ENCODE data around the gene SLC12A7. TPM values are rescaled to one million over a fixed set of nuclear protein-coding genes. Genes with fewer than 3 reads are reported as not detected.

The SLC12A7 gene
- total RNA-seq (2014; rRNA removed) (48.2 and 58.3 TPM in 2 replicates), Bru-seq, nascent RNA (percentile 57 among the genes with signal in this experiment), BruChase-seq, experiment 1, labeled RNA remaining after a 6-hour chase (percentile 73 among the genes with signal in this experiment), BruChase-seq, experiment 2, labeled RNA remaining after a 2-hour chase (percentile 67 among the genes with signal in this experiment)
- long read RNA-seq, full-length matches to known transcripts = 26 of 117 reads
- long read RNA-seq, partial matches to known transcripts = 82 of 117 reads
- long read RNA-seq, other reads (novel, unspliced or antisense) = 9 of 117 reads

- H3K36me3 ChIP-seq (ENCODE audit: low read depth, low read length) = no peaks in the 10 kb centered on the region; the same call in 1 of the 2 replicates
- DNase-seq (peak; percentile 77), ATAC-seq (peak; percentile 60)
- H3K4me2 ChIP-seq (ENCODE audit: low read length) = peak within 1 kb of the TSS; percentile 99
- peak within 1 kb of the TSS; percentile 88 for H3K9ac ChIP-seq (ENCODE audit: low read length)
- ChIA-PET POLR2A (ENCODE audit: unreplicated experiment) (no interaction called here), CTCF (no interaction called here)
- TF ChIP-seq EZH2 (IDR thresholded peaks at IDR 0.05; ENCODE audit: low read length, unreplicated experiment) = no peak
- TF ChIP-seq, protein P1, sequence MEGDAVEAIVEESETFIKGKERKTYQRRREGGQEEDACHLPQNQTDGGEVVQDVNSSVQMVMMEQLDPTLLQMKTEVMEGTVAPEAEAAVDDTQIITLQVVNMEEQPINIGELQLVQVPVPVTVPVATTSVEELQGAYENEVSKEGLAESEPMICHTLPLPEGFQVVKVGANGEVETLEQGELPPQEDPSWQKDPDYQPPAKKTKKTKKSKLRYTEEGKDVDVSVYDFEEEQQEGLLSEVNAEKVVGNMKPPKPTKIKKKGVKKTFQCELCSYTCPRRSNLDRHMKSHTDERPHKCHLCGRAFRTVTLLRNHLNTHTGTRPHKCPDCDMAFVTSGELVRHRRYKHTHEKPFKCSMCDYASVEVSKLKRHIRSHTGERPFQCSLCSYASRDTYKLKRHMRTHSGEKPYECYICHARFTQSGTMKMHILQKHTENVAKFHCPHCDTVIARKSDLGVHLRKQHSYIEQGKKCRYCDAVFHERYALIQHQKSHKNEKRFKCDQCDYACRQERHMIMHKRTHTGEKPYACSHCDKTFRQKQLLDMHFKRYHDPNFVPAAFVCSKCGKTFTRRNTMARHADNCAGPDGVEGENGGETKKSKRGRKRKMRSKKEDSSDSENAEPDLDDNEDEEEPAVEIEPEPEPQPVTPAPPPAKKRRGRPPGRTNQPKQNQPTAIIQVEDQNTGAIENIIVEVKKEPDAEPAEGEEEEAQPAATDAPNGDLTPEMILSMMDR (conservative IDR thresholded peaks at IDR 0.05; ENCODE audit: low read depth, low read length) = no peak
- TF ChIP-seq EZH2phosphoT487 (IDR thresholded peaks at IDR 0.05; ENCODE audit: borderline replicate concordance, low read length) = no peak
- no TSS peak for BruUV-seq (replicated peaks)
- no peaks in the 10 kb centered on the region for H3K9me2 ChIP-seq (replicated peaks; ENCODE audit: low read length)
- intact Hi-C loops (cut with micrococcal nuclease) = loop anchor here (2.0 to 5.0 kb wide), 2 partner anchors 49 to 200 kb away; no protein-coding TSS in a partner anchor
- peaks cover 26% of the 10 kb centered on the region for H3K4me1 ChIP-seq (ENCODE audit: insufficient read depth, low read length)
- no peaks in the 10 kb centered on the region for H3K27me3 ChIP-seq (ENCODE audit: low read length)
- H3K4me3 ChIP-seq (ENCODE audit: low read length) = peak within 1 kb of the TSS; percentile 89
- peaks cover 42% of the 10 kb centered on the region for H4K20me1 ChIP-seq (ENCODE audit: low read length)
- no peaks in the 10 kb centered on the region for H3F3A ChIP-seq (ENCODE audit: low read length, unreplicated experiment)
- no peak within 1 kb of the TSS for H2AFZ ChIP-seq (ENCODE audit: low read length)
- H3K79me2 ChIP-seq (ENCODE audit: low read length) = peaks cover 50% of the 10 kb centered on the region
- H3K9me3 ChIP-seq (ENCODE audit: low read length) = no peaks in the 10 kb centered on the region
- peak within 1 kb of the TSS; percentile 86 for H3K27ac ChIP-seq (ENCODE audit: low read length)
Observed at GRCh38 chr5:1111727-1112289, at the start of gene SLC12A7. SLC12A7 (minus strand) TSS chr5:1112063; CDS start chr5:1111991, 72 bp downstream.

DNA sequence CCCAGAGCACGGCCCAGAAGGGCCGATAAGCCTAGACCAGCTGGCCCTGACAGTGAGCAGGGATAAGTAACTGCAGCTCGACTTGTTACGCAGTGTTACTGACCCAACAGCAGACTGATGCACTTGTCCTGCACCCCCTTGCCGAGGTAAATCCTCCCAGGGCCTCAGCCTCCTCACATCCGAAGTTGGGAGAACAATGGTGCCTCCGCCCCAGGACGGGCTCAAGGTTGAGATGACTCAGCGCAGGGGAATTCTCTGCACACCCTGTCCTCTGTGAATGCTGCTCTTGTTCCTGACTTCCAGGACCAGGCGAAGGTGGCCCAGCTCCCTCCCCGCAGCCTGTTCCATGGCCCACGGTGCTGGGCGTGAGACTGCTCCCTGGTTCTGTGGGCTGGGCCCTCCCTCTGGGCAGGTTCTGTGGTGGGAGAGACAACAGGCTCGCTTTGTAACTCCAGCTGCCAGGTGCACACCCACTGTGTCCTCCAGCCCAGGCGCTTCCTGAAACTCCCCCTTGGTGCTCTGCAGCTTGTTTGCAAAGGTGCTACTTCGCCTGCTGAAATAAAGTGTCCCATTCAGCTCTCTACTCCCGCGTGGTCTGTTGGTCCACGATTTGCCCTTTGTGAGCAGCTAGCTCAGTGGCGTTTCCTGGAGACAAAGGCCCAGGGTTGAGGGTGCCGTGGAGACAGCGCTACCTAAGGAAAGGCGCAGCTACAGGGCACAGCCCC is 49.4 kb upstream of the SLC12A7 start:
- H3K9me2 ChIP-seq (replicated peaks; ENCODE audit: low read length) = no peaks in the 10 kb centered on the region
- H3K79me2 ChIP-seq (ENCODE audit: low read length) = no peaks in the 10 kb centered on the region
- H3F3A ChIP-seq (ENCODE audit: low read length, unreplicated experiment) = no peaks in the 10 kb centered on the region
- no peaks in the 10 kb centered on the region for H3K27me3 ChIP-seq (ENCODE audit: low read length)
- peak; percentile 94 for ATAC-seq
- ChIA-PET POLR2A (ENCODE audit: unreplicated experiment) (interaction anchor here (0.6 to 0.8 kb wide), 4 partner anchors 10 to 56 kb away, joined by 3 to 5 read pairs (median 4); no protein-coding TSS in a partner anchor), CTCF (interaction anchor here (1.6 to 2.4 kb wide), 2 partner anchors 13 to 227 kb away, joined by 4 to 17 read pairs; no protein-coding TSS in a partner anchor)
- no peaks in the 10 kb centered on the region for H3K36me3 ChIP-seq (ENCODE audit: low read depth, low read length)
- TSS peak; percentile 61 for BruUV-seq (replicated peaks)
- TF ChIP-seq, protein P1 (conservative IDR thresholded peaks at IDR 0.05; ENCODE audit: low read depth, low read length) = no peak
- TF ChIP-seq EZH2 (IDR thresholded peaks at IDR 0.05; ENCODE audit: low read length, unreplicated experiment) = no peak
- peak; percentile 52; the same call in 1 of the 2 replicates for TF ChIP-seq EZH2phosphoT487 (IDR thresholded peaks at IDR 0.05; ENCODE audit: borderline replicate concordance, low read length)
- peaks cover 20% of the 10 kb centered on the region for H3K4me1 ChIP-seq (ENCODE audit: insufficient read depth, low read length)
- peak overlapping the region; percentile 45; the same call in 1 of the 2 replicates for H3K4me3 ChIP-seq (ENCODE audit: low read length)
- peak; percentile 95 for DNase-seq
- H3K27ac ChIP-seq (ENCODE audit: low read length) = peak overlapping the region; percentile 98
- H3K9me3 ChIP-seq (ENCODE audit: low read length) = no peaks in the 10 kb centered on the region
- peak overlapping the region; percentile 28; the same call in 1 of the 2 replicates for H2AFZ ChIP-seq (ENCODE audit: low read length)
- no peaks in the 10 kb centered on the region for H4K20me1 ChIP-seq (ENCODE audit: low read length)
- H3K9ac ChIP-seq (ENCODE audit: low read length) = peak overlapping the region; percentile 79
- H3K4me2 ChIP-seq (ENCODE audit: low read length) = peak overlapping the region; percentile 76
- intact Hi-C loops (cut with micrococcal nuclease) = loop anchor here (2.0 to 10.0 kb wide), 2 partner anchors 48 to 156 kb away; partner anchors contain the start of genes NKD2 and SLC12A7

Data from PC-3 (cell line).